ENCODE data around the gene CTNNA2.

The CTNNA2 gene

GRCh38 chr2:79940364-79940763 is 427.5 kb downstream of the CTNNA2 start:
- DNase-seq, result no peak

GRCh38 chr2:79941179-79941578 is 428.3 kb downstream of the CTNNA2 start:
- DNase-seq, result no peak

GRCh38 chr2:79944205-79944604 is 431.4 kb downstream of the CTNNA2 start:
- DNase-seq, result no peak

GRCh38 chr2:79945653-79946445 is 433.0 kb downstream of the CTNNA2 start:
- no peak for DNase-seq

- DNase-seq, result no peak
Observed at GRCh38 chr2:79947751-79948150, 434.9 kb downstream of the CTNNA2 start.

- no peak for DNase-seq
Observed at GRCh38 chr2:79950526-79950925, 437.7 kb downstream of the CTNNA2 start.

GRCh38 chr2:79952616-79953015 is 439.8 kb downstream of the CTNNA2 start:
- DNase-seq, result no peak

- DNase-seq, result no peak
Observed at GRCh38 chr2:79960035-79960434, 447.2 kb downstream of the CTNNA2 start.

- DNase-seq, result no peak
Observed at GRCh38 chr2:79960519-79960918, 447.7 kb downstream of the CTNNA2 start.

- DNase-seq, result no peak
Observed at GRCh38 chr2:79964966-79965365, 452.1 kb downstream of the CTNNA2 start.

GRCh38 chr2:79966369-79966768 is 453.5 kb downstream of the CTNNA2 start:
- DNase-seq, result no peak

GRCh38 chr2:79966882-79967281 is 454.0 kb downstream of the CTNNA2 start:
- no peak for DNase-seq

- DNase-seq, result no peak
Observed at GRCh38 chr2:79971807-79972206, 459.0 kb downstream of the CTNNA2 start.

GRCh38 chr2:79972661-79973060 is 459.8 kb downstream of the CTNNA2 start:
- no peak for DNase-seq

- no peak for DNase-seq
Observed at GRCh38 chr2:79975791-79976565, 463.1 kb downstream of the CTNNA2 start.

GRCh38 chr2:79977792-79978191 is 464.9 kb downstream of the CTNNA2 start:
- no peak for DNase-seq

GRCh38 chr2:79980116-79980515 is 467.3 kb downstream of the CTNNA2 start:
- no peak for DNase-seq

GRCh38 chr2:79980816-79981215 is 468.0 kb downstream of the CTNNA2 start:
- no peak for DNase-seq

GRCh38 chr2:79981316-79981715 is 468.5 kb downstream of the CTNNA2 start:
- DNase-seq, result no peak

GRCh38 chr2:79982445-79982844 is 469.6 kb downstream of the CTNNA2 start:
- DNase-seq, result no peak

- DNase-seq, result no peak
Observed at GRCh38 chr2:79984476-79984875, 471.6 kb downstream of the CTNNA2 start.

- no peak for DNase-seq
Observed at GRCh38 chr2:79985145-79985544, 472.3 kb downstream of the CTNNA2 start.

GRCh38 chr2:79985571-79985970 is 472.7 kb downstream of the CTNNA2 start:
- DNase-seq, result no peak

- no peak for DNase-seq
Observed at GRCh38 chr2:79993144-79993543, 480.3 kb downstream of the CTNNA2 start.
